SK-N-SH treated with all-trans-retinoic acid at 6 μM for 48 hours (cell line): ENCODE results near the gene CYP11A1.
A peak's percentile ranks its signal among the peaks of the same experiment; 100 is the strongest.

Experiments used
- ATAC-seq: fragments of 200-7000 bp; cut with Tn5 transposase; 3 replicates; pipeline ENCODE4 v1.9.1; 2020; ENCODE audit warnings: mild to moderate bottlenecking, moderate library complexity
- ARNTL ChIP-seq: fragments of 450-650 bp; formaldehyde crosslinking; IDR thresholded peaks from 2 replicates; pipeline ENCODE4 v1.5.0; 2020; ENCODE audit warnings: low read depth, mild to moderate bottlenecking, moderate library complexity, borderline replicate concordance
- BACH2 ChIP-seq: fragments of 250-450 bp; sonication (Bioruptor Pico); IDR thresholded peaks from 2 replicates; pipeline ENCODE4 v1.9.0; 2021; ENCODE audit warnings: mild to moderate bottlenecking, borderline replicate concordance
- CREB5 ChIP-seq: fragments of 250-450 bp; sonication (Bioruptor Pico); IDR thresholded peaks from 2 replicates; pipeline ENCODE4 v1.5.1; 2020; ENCODE audit warnings: low read depth, mild to moderate bottlenecking, moderate library complexity
- CSDC2 ChIP-seq: fragments of 250-450 bp; sonication (Bioruptor Pico); IDR thresholded peaks from 2 replicates; pipeline ENCODE4 v1.5.0; 2020; ENCODE audit warnings: mild to moderate bottlenecking, moderate library complexity
- CSRNP3 ChIP-seq: fragments of 250-450 bp; sonication (Bioruptor Pico); IDR thresholded peaks from 2 replicates; pipeline ENCODE4 v1.5.1; 2021; ENCODE audit warnings: mild to moderate bottlenecking, moderate library complexity
- ESRRG ChIP-seq: fragments of 250-450 bp; sonication (Bioruptor Pico); IDR thresholded peaks from 2 replicates; pipeline ENCODE4 v1.6.1; 2021; ENCODE audit warnings: mild to moderate bottlenecking
- GLIS3 ChIP-seq: fragments of 250-450 bp; sonication (Bioruptor Pico); IDR thresholded peaks from 2 replicates; pipeline ENCODE4 v1.5.0; 2020; ENCODE audit warnings: mild to moderate bottlenecking, moderate library complexity
- ISL1 ChIP-seq: fragments of 250-450 bp; sonication (Bioruptor Pico); IDR thresholded peaks from 2 replicates; pipeline ENCODE4 v2.1.2; 2022; ENCODE audit warnings: mild to moderate bottlenecking, moderate library complexity
- OSR1 ChIP-seq: fragments of 250-450 bp; sonication (Bioruptor Pico); IDR thresholded peaks from 2 replicates; pipeline ENCODE4 v1.8.0; 2022; ENCODE audit warnings: moderate library complexity, mild to moderate bottlenecking, inconsistent platforms
- PATZ1 ChIP-seq: fragments of 250-450 bp; sonication (Bioruptor Pico); IDR thresholded peaks from 2 replicates; pipeline ENCODE4 v1.8.0; 2020; ENCODE audit warnings: mild to moderate bottlenecking, moderate library complexity, borderline replicate concordance
- PPARA ChIP-seq: fragments of 250-450 bp; sonication (Bioruptor Pico); IDR thresholded peaks from 2 replicates; pipeline ENCODE4 v1.5.0; 2020; ENCODE audit warnings: mild to moderate bottlenecking, borderline replicate concordance
- RARB ChIP-seq: fragments of 250-450 bp; sonication (Bioruptor Pico); IDR thresholded peaks from 2 replicates; pipeline ENCODE4 v1.8.0; 2021; ENCODE audit warnings: mild to moderate bottlenecking, moderate library complexity
- SNAI2 ChIP-seq: fragments of 250-450 bp; sonication (Bioruptor Pico); IDR thresholded peaks from 2 replicates; pipeline ENCODE4 v1.5.0; 2020; ENCODE audit warnings: mild to moderate bottlenecking, moderate library complexity
- TCF4 ChIP-seq: fragments of 250-450 bp; sonication (Bioruptor Pico); IDR thresholded peaks from 2 replicates; pipeline ENCODE4 v1.8.0; 2021; ENCODE audit warnings: mild to moderate bottlenecking, moderate library complexity, borderline replicate concordance
- TOX ChIP-seq: fragments of 250-450 bp; sonication (Bioruptor Pico); IDR thresholded peaks from 2 replicates; pipeline ENCODE4 v1.8.0; 2021; ENCODE audit warnings: mild to moderate bottlenecking, moderate library complexity, borderline replicate concordance
- TSHZ2 ChIP-seq: fragments of 250-450 bp; sonication (Bioruptor Pico); IDR thresholded peaks from 2 replicates; pipeline ENCODE4 v1.5.0; 2020; ENCODE audit warnings: mild to moderate bottlenecking, moderate library complexity
- ZC3H10 ChIP-seq: fragments of 250-450 bp; sonication (Bioruptor Pico); IDR thresholded peaks from 2 replicates; pipeline ENCODE4 v1.5.1; 2021; ENCODE audit warnings: mild to moderate bottlenecking, moderate library complexity
- ZFP3 ChIP-seq: fragments of 250-450 bp; sonication (Bioruptor Pico); IDR thresholded peaks from 2 replicates; pipeline ENCODE4 v1.5.0; 2020; ENCODE audit warnings: mild to moderate bottlenecking, moderate library complexity
- ZFP30 ChIP-seq: fragments of 450-650 bp; formaldehyde crosslinking; IDR thresholded peaks from 2 replicates; pipeline ENCODE4 v1.5.0; 2022; ENCODE audit warnings: mild to moderate bottlenecking, moderate library complexity
- ZNF565 ChIP-seq: fragments of 450-650 bp; formaldehyde crosslinking; conservative IDR thresholded peaks from 2 replicates; pipeline ENCODE4 v1.5.0; 2020; ENCODE audit warnings: low read depth, mild to moderate bottlenecking, moderate library complexity
- ZNF70 ChIP-seq: fragments of 450-650 bp; formaldehyde crosslinking; IDR thresholded peaks from 2 replicates; pipeline ENCODE4 v1.5.0; 2020; ENCODE audit warnings: mild to moderate bottlenecking, moderate library complexity
- ZNF8 ChIP-seq: fragments of 450-650 bp; formaldehyde crosslinking; IDR thresholded peaks from 2 replicates; pipeline ENCODE4 v1.5.0; 2020; ENCODE audit warnings: mild to moderate bottlenecking, moderate library complexity

The CYP11A1 gene

GRCh38 chr15:74408385-74408784, 40.9 kb upstream of the CYP11A1 start:
- no peak for ATAC-seq
- TF ChIP-seq TSHZ2 (CRISPR knock-in tag) = no peak
- TF ChIP-seq ESRRG (CRISPR knock-in tag) = no peak
- no peak for TF ChIP-seq PATZ1
- no peak for TF ChIP-seq TOX (CRISPR knock-in tag)
- TF ChIP-seq PPARA (CRISPR knock-in tag) = no peak
- TF ChIP-seq CSRNP3 (CRISPR knock-in tag) = no peak
- TF ChIP-seq CSDC2 = no peak
- TF ChIP-seq OSR1 (CRISPR knock-in tag) = no peak
- no peak for TF ChIP-seq CREB5 (CRISPR knock-in tag)
- TF ChIP-seq ARNTL (CRISPR knock-in tag) = no peak
- no peak for TF ChIP-seq ZFP30
- no peak for TF ChIP-seq BACH2 (CRISPR knock-in tag)
- no peak for TF ChIP-seq ZC3H10 (CRISPR knock-in tag)
- no peak for TF ChIP-seq RARB
- TF ChIP-seq GLIS3 = no peak
- no peak for TF ChIP-seq ZNF70 (CRISPR knock-in tag)
- no peak for TF ChIP-seq ZNF8 (CRISPR knock-in tag)
- no peak for TF ChIP-seq SNAI2
- TF ChIP-seq ZNF565 (CRISPR knock-in tag) = no peak
- TF ChIP-seq ISL1 (CRISPR knock-in tag) = no peak
- TF ChIP-seq, all 23 proteins: peak for 0

- TF ChIP-seq ARNTL (CRISPR knock-in tag) (no peak), ZFP30 (no peak), PPARA (CRISPR knock-in tag) (no peak), TOX (CRISPR knock-in tag) (no peak), BACH2 (CRISPR knock-in tag) (no peak), TCF4 (no peak), OSR1 (CRISPR knock-in tag) (no peak), GLIS3 (no peak), ZNF565 (CRISPR knock-in tag) (no peak), RARB (no peak), ZNF8 (CRISPR knock-in tag) (no peak)
- ATAC-seq = peak; percentile 97
Observed at GRCh38 chr15:74406992-74407705, 39.7 kb upstream of the CYP11A1 start.

- ATAC-seq = no peak
- TF ChIP-seq ZFP3 (CRISPR knock-in tag) = peak; percentile 80
- TF ChIP-seq TSHZ2 (CRISPR knock-in tag) = no peak
Observed at GRCh38 chr15:74406517-74406916, 39.1 kb upstream of the CYP11A1 start.
